ENCODE results near the gene MRGPRF.

Gene MRGPRF

DNA sequence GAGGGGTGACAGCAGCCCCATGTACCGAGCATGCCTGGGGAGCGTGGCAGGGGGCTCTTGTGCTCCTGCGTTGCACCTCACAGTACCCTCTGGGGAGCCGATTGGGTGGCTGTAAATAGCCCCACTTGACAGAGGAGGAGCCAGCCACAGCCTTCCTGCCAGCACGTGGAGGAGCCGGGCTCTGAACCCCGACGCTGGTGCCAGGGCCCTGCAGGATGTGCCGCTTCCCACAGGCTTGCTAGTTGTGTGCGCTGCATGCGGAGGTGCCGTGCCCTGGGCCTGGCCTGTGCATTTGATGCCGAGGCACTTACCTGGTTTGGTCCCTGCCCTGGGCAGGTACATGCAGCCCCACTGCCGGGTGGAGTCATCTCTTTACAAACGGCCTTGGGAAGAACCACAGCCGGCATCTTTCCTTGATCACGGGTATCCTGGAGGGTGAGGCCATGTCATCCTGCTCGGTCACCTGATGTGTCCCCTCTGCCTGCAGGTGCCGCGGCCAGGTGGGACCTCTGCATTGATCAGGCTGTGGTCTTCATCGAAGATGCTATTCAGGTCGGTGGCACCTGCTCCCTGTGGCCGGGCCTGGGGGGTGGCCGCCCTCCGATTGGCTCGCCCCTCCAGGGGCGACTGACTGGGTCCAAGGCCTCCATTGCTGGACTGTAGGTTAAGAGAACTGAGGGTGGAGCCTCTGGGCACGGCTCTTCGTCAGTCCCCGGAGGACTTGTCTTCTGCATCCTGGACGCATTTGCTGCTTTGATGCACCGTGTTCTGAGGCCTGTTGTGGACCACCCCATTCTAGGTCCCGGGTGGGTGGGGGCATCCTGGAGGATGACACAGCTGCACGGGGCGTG, 40.7 kb upstream of the MRGPRF start:
- Histone ChIP-seq H3K4me2 (ENCODE audit: insufficient read depth, low read length) (no peak overlapping the region), H3K27me3 (ENCODE audit: insufficient read depth, low read length, poor library complexity) (no peaks in the 10 kb centered on the region), H4K20me1 (ENCODE audit: insufficient read depth, low read length) (peaks cover 52% of the 10 kb centered on the region), H3K9ac (ENCODE audit: low read depth, low read length) (no peak overlapping the region), H3K4me3 (ENCODE audit: low read depth in 1 of 2, low read length in 2 of 2) (no peak overlapping the region), H2AFZ (ENCODE audit: low read depth, low read length) (no peak overlapping the region), H3K27ac (ENCODE audit: low read length) (no peak overlapping the region), H3K9me3 (ENCODE audit: insufficient read depth, low read length, severe bottlenecking) (no peaks in the 10 kb centered on the region), H3K4me1 (ENCODE audit: insufficient read depth, low read length) (peaks cover 24% of the 10 kb centered on the region), H3K79me2 (ENCODE audit: insufficient read depth, low read length) (peaks cover 47% of the 10 kb centered on the region), H3K36me3 (ENCODE audit: insufficient read depth, low read length) (peaks cover 23% of the 10 kb centered on the region)
- TF ChIP-seq, protein P1, sequence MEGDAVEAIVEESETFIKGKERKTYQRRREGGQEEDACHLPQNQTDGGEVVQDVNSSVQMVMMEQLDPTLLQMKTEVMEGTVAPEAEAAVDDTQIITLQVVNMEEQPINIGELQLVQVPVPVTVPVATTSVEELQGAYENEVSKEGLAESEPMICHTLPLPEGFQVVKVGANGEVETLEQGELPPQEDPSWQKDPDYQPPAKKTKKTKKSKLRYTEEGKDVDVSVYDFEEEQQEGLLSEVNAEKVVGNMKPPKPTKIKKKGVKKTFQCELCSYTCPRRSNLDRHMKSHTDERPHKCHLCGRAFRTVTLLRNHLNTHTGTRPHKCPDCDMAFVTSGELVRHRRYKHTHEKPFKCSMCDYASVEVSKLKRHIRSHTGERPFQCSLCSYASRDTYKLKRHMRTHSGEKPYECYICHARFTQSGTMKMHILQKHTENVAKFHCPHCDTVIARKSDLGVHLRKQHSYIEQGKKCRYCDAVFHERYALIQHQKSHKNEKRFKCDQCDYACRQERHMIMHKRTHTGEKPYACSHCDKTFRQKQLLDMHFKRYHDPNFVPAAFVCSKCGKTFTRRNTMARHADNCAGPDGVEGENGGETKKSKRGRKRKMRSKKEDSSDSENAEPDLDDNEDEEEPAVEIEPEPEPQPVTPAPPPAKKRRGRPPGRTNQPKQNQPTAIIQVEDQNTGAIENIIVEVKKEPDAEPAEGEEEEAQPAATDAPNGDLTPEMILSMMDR (IDR thresholded peaks at IDR 0.05; ENCODE audit: borderline replicate concordance, extremely low read depth, low read length, poor library complexity, severe bottlenecking), result no peak
- no peak for TF ChIP-seq EZH2 (IDR thresholded peaks at IDR 0.05; ENCODE audit: borderline replicate concordance, low read depth, low read length, severe bottlenecking)
- DNase-seq (no peak), ATAC-seq (ENCODE audit: insufficient read depth, low read depth) (no peak)

DNA sequence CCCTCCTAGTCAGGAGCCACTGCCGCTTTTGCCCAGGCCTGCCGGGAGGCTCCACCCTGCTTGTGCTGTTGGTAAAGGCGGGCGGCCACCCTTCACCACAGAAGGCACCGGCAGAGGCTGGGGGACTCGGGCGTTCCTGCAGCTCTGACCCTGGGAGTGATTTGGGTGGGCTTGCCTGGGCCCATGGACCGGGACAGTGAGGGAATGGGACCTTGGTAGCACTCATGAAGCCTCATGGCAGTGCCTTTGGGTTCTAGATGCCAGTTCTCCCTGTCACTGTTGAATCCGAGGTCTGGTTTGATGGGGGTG, 40.1 kb upstream of the MRGPRF start:
- peaks cover 28% of the 10 kb centered on the region for H3K4me1 ChIP-seq (ENCODE audit: insufficient read depth, low read length)
- no peak for TF ChIP-seq EZH2 (IDR thresholded peaks at IDR 0.05; ENCODE audit: borderline replicate concordance, low read depth, low read length, severe bottlenecking)
- TF ChIP-seq, protein P1 (IDR thresholded peaks at IDR 0.05; ENCODE audit: borderline replicate concordance, extremely low read depth, low read length, poor library complexity, severe bottlenecking), result no peak
- H3K36me3 ChIP-seq (ENCODE audit: insufficient read depth, low read length), result peaks cover 23% of the 10 kb centered on the region

DNA sequence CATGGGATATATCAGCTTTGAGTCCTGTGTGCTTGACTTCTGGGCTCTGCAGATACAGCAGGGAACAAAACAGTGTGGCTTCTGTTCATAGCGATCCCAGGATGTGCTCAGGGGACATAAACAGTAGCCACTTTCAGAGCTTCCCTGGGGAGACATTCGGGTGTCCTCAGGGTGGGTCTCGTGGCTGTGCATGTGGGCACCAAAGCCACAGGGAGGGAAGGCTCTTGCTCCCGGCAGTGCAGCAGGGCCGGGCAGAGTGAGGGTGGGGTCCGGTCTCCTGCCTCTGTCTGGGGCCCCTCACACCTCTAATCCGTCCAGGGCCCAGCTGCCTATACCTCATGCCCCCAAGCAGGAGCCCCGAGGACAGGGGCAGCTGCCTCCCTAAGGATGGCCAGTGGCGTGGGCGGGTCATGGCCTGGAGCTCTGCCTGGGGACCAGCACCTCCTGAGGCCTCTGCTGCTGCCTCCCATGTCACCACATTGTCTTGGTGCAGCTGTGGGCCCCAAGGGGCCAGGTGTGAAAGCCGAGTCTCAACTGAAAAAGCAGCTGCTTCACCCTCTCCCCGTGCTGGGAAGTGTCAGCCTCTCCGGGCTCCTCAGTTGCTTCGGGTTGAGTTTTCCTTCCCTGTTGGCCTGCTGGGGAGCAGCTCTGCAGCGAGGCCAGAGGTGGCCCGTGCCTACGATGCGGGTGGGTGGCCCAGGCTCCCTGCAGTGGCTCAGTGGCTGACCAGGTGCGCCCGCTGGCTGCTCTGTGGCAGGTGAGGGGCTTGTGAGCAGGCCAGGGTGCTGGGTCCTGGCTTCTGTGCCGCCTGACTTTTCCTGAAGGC, 39.5 kb upstream of the MRGPRF start:
- peaks cover 47% of the 10 kb centered on the region for H3K79me2 ChIP-seq (ENCODE audit: insufficient read depth, low read length)
- peaks cover 46% of the 10 kb centered on the region for H4K20me1 ChIP-seq (ENCODE audit: insufficient read depth, low read length)
- no peak overlapping the region for H3K4me2 ChIP-seq (ENCODE audit: insufficient read depth, low read length)
- H3K27ac ChIP-seq (ENCODE audit: low read length), result no peak overlapping the region
- no peak overlapping the region for H2AFZ ChIP-seq (ENCODE audit: low read depth, low read length)
- H3K4me3 ChIP-seq (ENCODE audit: low read depth in 1 of 2, low read length in 2 of 2), result no peak overlapping the region
- H3K36me3 ChIP-seq (ENCODE audit: insufficient read depth, low read length), result peaks cover 23% of the 10 kb centered on the region
- no peaks in the 10 kb centered on the region for H3K9me3 ChIP-seq (ENCODE audit: insufficient read depth, low read length, severe bottlenecking)
- DNase-seq, result no peak
- ATAC-seq (ENCODE audit: insufficient read depth, low read depth), result no peak
- H3K4me1 ChIP-seq (ENCODE audit: insufficient read depth, low read length), result peaks cover 31% of the 10 kb centered on the region
- TF ChIP-seq, protein P1 (IDR thresholded peaks at IDR 0.05; ENCODE audit: borderline replicate concordance, extremely low read depth, low read length, poor library complexity, severe bottlenecking), result no peak
- no peak for TF ChIP-seq EZH2 (IDR thresholded peaks at IDR 0.05; ENCODE audit: borderline replicate concordance, low read depth, low read length, severe bottlenecking)
- no peak overlapping the region for H3K9ac ChIP-seq (ENCODE audit: low read depth, low read length)
- H3K27me3 ChIP-seq (ENCODE audit: insufficient read depth, low read length, poor library complexity), result no peaks in the 10 kb centered on the region

More for the DNA sequence above, 40.1 kb upstream of the MRGPRF start:
- no peak for ATAC-seq (ENCODE audit: insufficient read depth, low read depth)
- Histone ChIP-seq H3K4me2 (ENCODE audit: insufficient read depth, low read length) (no peak overlapping the region), H3K4me3 (ENCODE audit: low read depth in 1 of 2, low read length in 2 of 2) (no peak overlapping the region), H3K9me3 (ENCODE audit: insufficient read depth, low read length, severe bottlenecking) (no peaks in the 10 kb centered on the region), H4K20me1 (ENCODE audit: insufficient read depth, low read length) (peaks cover 49% of the 10 kb centered on the region), H2AFZ (ENCODE audit: low read depth, low read length) (no peak overlapping the region), H3K9ac (ENCODE audit: low read depth, low read length) (no peak overlapping the region), H3K79me2 (ENCODE audit: insufficient read depth, low read length) (peaks cover 47% of the 10 kb centered on the region), H3K27me3 (ENCODE audit: insufficient read depth, low read length, poor library complexity) (no peaks in the 10 kb centered on the region), H3K27ac (ENCODE audit: low read length) (no peak overlapping the region)
- no peak for DNase-seq
